OCI-M2 (cell line): ENCODE measurements around the gene EPS8.

Experiments used
- DNase-seq: peaks from one replicate; lab custom pipeline; 2025; ENCODE audit not compliant: unreplicated experiment; lab: John Stamatoyannopoulos, UW

Gene EPS8

DNA sequence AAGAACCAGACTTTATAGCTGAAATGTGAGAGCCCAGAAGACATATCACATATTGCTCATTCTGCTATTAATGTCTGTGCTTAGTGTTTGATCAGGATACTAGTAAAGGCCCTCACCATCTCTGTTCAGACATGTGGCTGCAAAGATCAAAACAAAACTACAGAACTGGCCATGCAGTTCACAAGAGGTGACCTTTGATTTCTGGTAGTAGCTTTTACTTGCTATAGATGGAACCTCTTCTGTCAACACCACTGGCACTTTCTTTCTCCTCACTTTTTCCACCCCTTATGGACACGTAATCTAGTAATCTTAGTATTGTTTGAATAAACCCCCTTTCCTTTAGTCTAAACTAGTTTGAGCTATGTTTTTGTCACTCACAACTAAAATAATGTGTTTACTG is 214.8 kb downstream of the EPS8 start:
- DNase-seq = no peak
